ENCODE results near the gene SETD4.

DNA sequence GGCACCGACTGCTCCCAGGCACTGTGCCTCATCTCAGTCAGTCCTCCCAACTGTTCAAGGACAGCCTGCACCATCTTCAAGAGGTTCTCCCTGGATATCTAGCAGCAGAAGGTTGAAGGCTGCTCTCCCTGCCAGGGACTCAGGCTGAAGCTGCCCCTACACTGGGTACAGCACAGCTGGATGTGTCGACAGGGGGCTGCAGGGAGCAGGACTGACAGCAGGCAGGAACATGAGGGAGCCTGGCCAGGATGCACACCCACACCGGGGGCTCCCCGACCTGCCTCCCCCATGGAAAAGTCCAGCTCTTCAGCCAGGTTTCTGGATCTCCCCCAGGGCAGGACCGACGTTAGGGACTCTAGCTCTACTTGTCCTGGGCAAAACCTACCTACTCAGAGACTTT is 20.5 kb downstream of the SETD4 start:
- TF ChIP-seq, protein P1, sequence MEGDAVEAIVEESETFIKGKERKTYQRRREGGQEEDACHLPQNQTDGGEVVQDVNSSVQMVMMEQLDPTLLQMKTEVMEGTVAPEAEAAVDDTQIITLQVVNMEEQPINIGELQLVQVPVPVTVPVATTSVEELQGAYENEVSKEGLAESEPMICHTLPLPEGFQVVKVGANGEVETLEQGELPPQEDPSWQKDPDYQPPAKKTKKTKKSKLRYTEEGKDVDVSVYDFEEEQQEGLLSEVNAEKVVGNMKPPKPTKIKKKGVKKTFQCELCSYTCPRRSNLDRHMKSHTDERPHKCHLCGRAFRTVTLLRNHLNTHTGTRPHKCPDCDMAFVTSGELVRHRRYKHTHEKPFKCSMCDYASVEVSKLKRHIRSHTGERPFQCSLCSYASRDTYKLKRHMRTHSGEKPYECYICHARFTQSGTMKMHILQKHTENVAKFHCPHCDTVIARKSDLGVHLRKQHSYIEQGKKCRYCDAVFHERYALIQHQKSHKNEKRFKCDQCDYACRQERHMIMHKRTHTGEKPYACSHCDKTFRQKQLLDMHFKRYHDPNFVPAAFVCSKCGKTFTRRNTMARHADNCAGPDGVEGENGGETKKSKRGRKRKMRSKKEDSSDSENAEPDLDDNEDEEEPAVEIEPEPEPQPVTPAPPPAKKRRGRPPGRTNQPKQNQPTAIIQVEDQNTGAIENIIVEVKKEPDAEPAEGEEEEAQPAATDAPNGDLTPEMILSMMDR (IDR thresholded peaks at IDR 0.05) = no peak
- TF ChIP-seq POLR2A (IDR thresholded peaks at IDR 0.05) (no peak), EP300 (IDR thresholded peaks at IDR 0.05) (no peak)

Measured in tibial nerve (tissue), 4 donors.